Gastrocnemius medialis (tissue), 4 donors: ENCODE data around the gene NOS1AP. TPM values are rescaled to one million over a fixed set of nuclear protein-coding genes. Genes with fewer than 3 reads are reported as not detected.

Experiments used
- ATAC-seq, 2 donors: fragments of 150-250 bp; one replicate each; pipeline ENCODE4 v1.9.1; 2016
- DNase-seq, 2 donors: peaks; one replicate each; pipeline ENCODE4 v3.0.0-alpha.2; 2019
- H3K27ac ChIP-seq, 4 donors: fragments of 200-600 bp; sonication (generic); 1 replicate in 1 of 4; 2 replicates in 3 of 4; pipeline ENCODE4 v1.5.1; 2016 to 2018; ENCODE audit warnings: mild to moderate bottlenecking in 2 of 4, moderate library complexity in 1 of 4
- H3K27me3 ChIP-seq, 3 donors: fragments of 200-600 bp; sonication (generic) in 2 of 3; 1 replicate in 1 of 3; 2 replicates in 2 of 3; pipeline versions ENCODE4 v1.5.1 to v1.6.0; 2016 to 2019; ENCODE audit warnings: mild to moderate bottlenecking in 1 of 3, moderate library complexity in 1 of 3
- H3K36me3 ChIP-seq, 2 donors: fragments of 200-600 bp; sonication (generic) in 1 of 2; one replicate each; pipeline ENCODE4 v1.5.1; 2017 to 2018
- H3K4me1 ChIP-seq, 2 donors: fragments of 200-600 bp; sonication (generic) in 1 of 2; one replicate each; pipeline ENCODE4 v1.5.1; 2016 to 2017; ENCODE audit warnings: mild to moderate bottlenecking in 2 of 2
- H3K4me3 ChIP-seq, 4 donors: fragments of 200-600 bp; sonication (generic) in 3 of 4; 1 replicate in 1 of 4; 2 replicates in 3 of 4; pipeline ENCODE4 v1.5.1; 2016 to 2019; ENCODE audit warnings: mild to moderate bottlenecking in 2 of 4
- H3K9me3 ChIP-seq, 3 donors: fragments of 200-600 bp; sonication (generic) in 2 of 3; 1 replicate in 1 of 3; 2 replicates in 2 of 3; pipeline ENCODE4 v1.5.1; 2016 to 2019
- CTCF ChIP-seq, 5 experiments: fragments of 450-650 bp in 3 of 5; fragments of 200-600 bp in 2 of 5; sonication (generic) in 2 of 5; IDR thresholded peaks in 4 of 5; conservative IDR thresholded peaks in 1 of 5; 1 replicate in 4 of 5; 2 replicates in 1 of 5; pipeline ENCODE4 v1.5.1; 2016 to 2019; ENCODE audit warnings: antibody characterized with exemption in 5 of 5, mild to moderate bottlenecking in 3 of 5, moderate library complexity in 3 of 5
- POLR2A ChIP-seq, 2 donors: fragments of 450-650 bp; IDR thresholded peaks; one replicate each; pipeline ENCODE4 v1.6.1; 2017; ENCODE audit warnings: antibody characterized with exemption in 2 of 2, mild to moderate bottlenecking in 2 of 2, moderate library complexity in 2 of 2
- in situ Hi-C, 4 donors: fragments of 200-750 bp; cut with MboI; loops; one replicate each; pipeline versions ENCODE4 v1.15.0 to v1.8.0; 2017; ENCODE audit warnings: low sequenced_read_pairs in 4 of 4
- intact Hi-C: fragments of 100-400 bp; cut with DNase I; formaldehyde crosslinking; loops from one replicate; pipeline ENCODE4 v1.15.1; 2023; ENCODE audit warnings: low total_unique reads
- total RNA-seq, 4 donors: library from RNA; depleted of rRNA; stranded (reverse); fragments of >200 nt; gene quantifications; one replicate each; pipeline versions ENCODE4 v1.1.0 to v1.2.3, GENCODE V29; 2016

NOS1AP gene
- total RNA-seq, 4 donors from 2014 or later, result 0.20 to 0.40 (median 0.25) TPM

GRCh38 chr1:162405800-162406199, 336.3 kb downstream of the NOS1AP start:
- ATAC-seq (no peak), DNase-seq (no peak)
- Histone ChIP-seq H3K4me1 (no peaks in the 10 kb centered on the region), H3K36me3 (no peaks in the 10 kb centered on the region), H3K4me3 (no peak overlapping the region), H3K9me3 (no peaks in the 10 kb centered on the region), H3K27ac (no peak overlapping the region), H3K27me3 (no peaks in the 10 kb centered on the region)
- TF ChIP-seq POLR2A (IDR thresholded peaks at IDR 0.05), result no peak
- TF ChIP-seq CTCF (IDR thresholded peaks at IDR 0.05 in 4 of 5, conservative IDR thresholded peaks at IDR 0.05 in 1 of 5), result no peak
- intact Hi-C loops (no loop called here), in situ Hi-C loops (no loop called here)

- no peak overlapping the region for H3K27ac ChIP-seq
- no peaks in the 10 kb centered on the region for H3K36me3 ChIP-seq
- H3K9me3 ChIP-seq, result no peaks in the 10 kb centered on the region
- no peaks in the 10 kb centered on the region for H3K27me3 ChIP-seq
- TF ChIP-seq POLR2A (IDR thresholded peaks at IDR 0.05) (no peak), CTCF (IDR thresholded peaks at IDR 0.05 in 4 of 5, conservative IDR thresholded peaks at IDR 0.05 in 1 of 5) (no peak)
- no peaks in the 10 kb centered on the region for H3K4me1 ChIP-seq
- no peak for ATAC-seq
- DNase-seq, result no peak
- intact Hi-C loops, result no loop called here
- in situ Hi-C loops, result no loop called here
- no peak overlapping the region for H3K4me3 ChIP-seq
Observed at GRCh38 chr1:162406811-162407210, 337.3 kb downstream of the NOS1AP start.

GRCh38 chr1:162407539-162407938, 338.0 kb downstream of the NOS1AP start:
- H3K4me3 ChIP-seq, result no peak overlapping the region
- no peaks in the 10 kb centered on the region for H3K36me3 ChIP-seq
- in situ Hi-C loops (no loop called here), intact Hi-C loops (no loop called here)
- H3K27ac ChIP-seq, result no peak overlapping the region
- no peaks in the 10 kb centered on the region for H3K27me3 ChIP-seq
- no peaks in the 10 kb centered on the region for H3K4me1 ChIP-seq
- DNase-seq (no peak), ATAC-seq (no peak)
- no peaks in the 10 kb centered on the region for H3K9me3 ChIP-seq
- TF ChIP-seq POLR2A (IDR thresholded peaks at IDR 0.05) (no peak), CTCF (IDR thresholded peaks at IDR 0.05 in 4 of 5, conservative IDR thresholded peaks at IDR 0.05 in 1 of 5) (no peak)

- intact Hi-C loops, result no loop called here
- Histone ChIP-seq H3K4me3 (no peak within 1 kb of the TSS), H3K27ac (no peak within 1 kb of the TSS), H3K36me3 (no peaks in the 10 kb centered on the region), H3K27me3 (no peaks in the 10 kb centered on the region), H3K4me1 (no peaks in the 10 kb centered on the region), H3K9me3 (no peaks in the 10 kb centered on the region)
- ATAC-seq, result no peak
- in situ Hi-C loops, result no loop called here
- TF ChIP-seq CTCF (IDR thresholded peaks at IDR 0.05 in 4 of 5, conservative IDR thresholded peaks at IDR 0.05 in 1 of 5), result no peak
- no peak for DNase-seq
Observed at GRCh38 chr1:162412002-162412401, 342.5 kb downstream of the NOS1AP start, which contains the start of gene SH2D1B. TSS of gene SH2D1B (minus strand) at chr1:162412136. CDS start at chr1:162412016, 120 bp downstream.

GRCh38 chr1:162416215-162416614, 346.7 kb downstream of the NOS1AP start:
- in situ Hi-C loops (no loop called here), intact Hi-C loops (no loop called here)
- Histone ChIP-seq H3K4me1 (no peaks in the 10 kb centered on the region), H3K27me3 (no peaks in the 10 kb centered on the region), H3K36me3 (no peaks in the 10 kb centered on the region), H3K27ac (no peak overlapping the region), H3K9me3 (no peaks in the 10 kb centered on the region), H3K4me3 (no peak overlapping the region)
- no peak for ATAC-seq
- DNase-seq, result no peak
- TF ChIP-seq POLR2A (IDR thresholded peaks at IDR 0.05), result no peak
- no peak for TF ChIP-seq CTCF (IDR thresholded peaks at IDR 0.05 in 4 of 5, conservative IDR thresholded peaks at IDR 0.05 in 1 of 5)
